CD4-positive, alpha-beta T cell treated with Interleukin-10 for 1 hour (primary cell): ENCODE results near the gene GLUL.

Source experiments
- DNase-seq: peaks from one replicate; pipeline ENCODE4 v3.0.0-alpha.2; 2020

Gene GLUL

GRCh38 chr1:182391362-182392049, at the start of gene GLUL:
GLUL (minus strand) TSS chr1:182391790; CDS start chr1:182388737, 3,053 bp downstream.
- peak; percentile 79 for DNase-seq

- DNase-seq = no peak
Measured at GRCh38 chr1:182438326-182438725, 46.7 kb upstream of the GLUL start.

- no peak for DNase-seq
Measured at GRCh38 chr1:182433580-182433979, 42.0 kb upstream of the GLUL start.

- no peak for DNase-seq
Measured at GRCh38 chr1:182431278-182431677, 39.7 kb upstream of the GLUL start.

GRCh38 chr1:182430263-182431068, 38.9 kb upstream of the GLUL start:
- peak; percentile 62 for DNase-seq

- no peak for DNase-seq
Measured at GRCh38 chr1:182428043-182428442, 36.5 kb upstream of the GLUL start.

GRCh38 chr1:182426442-182427430, 35.1 kb upstream of the GLUL start:
- peak; percentile 10 for DNase-seq

- DNase-seq = no peak
Measured at GRCh38 chr1:182415789-182416188, 24.2 kb upstream of the GLUL start.

GRCh38 chr1:182413969-182414368, 22.4 kb upstream of the GLUL start:
- DNase-seq = no peak

GRCh38 chr1:182413486-182413885, 21.9 kb upstream of the GLUL start:
- no peak for DNase-seq

GRCh38 chr1:182410620-182411273, 19.2 kb upstream of the GLUL start:
- no peak for DNase-seq

- no peak for DNase-seq
Measured at GRCh38 chr1:182410138-182410537, 18.5 kb upstream of the GLUL start.

- no peak for DNase-seq
Measured at GRCh38 chr1:182408435-182409075, 17.0 kb upstream of the GLUL start.

- DNase-seq = no peak
Measured at GRCh38 chr1:182407724-182408123, 16.1 kb upstream of the GLUL start.

GRCh38 chr1:182406012-182406411, 14.4 kb upstream of the GLUL start:
- no peak for DNase-seq

- no peak for DNase-seq
Measured at GRCh38 chr1:182405578-182405977, 14.0 kb upstream of the GLUL start.

GRCh38 chr1:182404781-182405180, 13.2 kb upstream of the GLUL start:
- DNase-seq = no peak

- no peak for DNase-seq
Measured at GRCh38 chr1:182400567-182400966, 9.0 kb upstream of the GLUL start, which contains the start of gene TEDDM1. TEDDM1 (minus strand) TSS chr1:182400667; CDS start chr1:182400485, 182 bp downstream.

- DNase-seq = no peak
Measured at GRCh38 chr1:182397653-182398393, 6.2 kb upstream of the GLUL start.

GRCh38 chr1:182395906-182396305, 4.3 kb upstream of the GLUL start:
- DNase-seq = no peak
